Immature natural killer cell (primary cell): ENCODE measurements around the gene GOLGA6L24. TPM values are rescaled to one million over a fixed set of nuclear protein-coding genes. Genes with fewer than 3 reads are reported as not detected.

Source experiments
- polyA plus RNA-seq, 3 donors: library from polyadenylated mRNA; unstranded; fragments of 300-500 nt; fragmentation: Illumina TruSeq; gene quantifications; one replicate each; pipeline ENCODE4 v1.2.3, GENCODE V29; 2021

GOLGA6L24 gene
- polyA plus RNA-seq, 3 donors from 2014 or later: not detected

Other genes starting within 250 kb of the GOLGA6L24 start
- gene HERC2, start 35.9 kb downstream of the GOLGA6L24 start, polyA plus RNA-seq: 10 to 100 TPM in 1 of 3 donors, 1 to 10 TPM in 2; 4.8 to 13.9 (median 7.6) TPM
- not detected for gene GOLGA8F, start 20.6 kb upstream of the GOLGA6L24 start, polyA plus RNA-seq
- not detected for gene GOLGA8G, start 174.9 kb upstream of the GOLGA6L24 start, polyA plus RNA-seq
- not detected for gene GOLGA6L25, start 195.5 kb upstream of the GOLGA6L24 start, polyA plus RNA-seq